Measurements from ENCODE around the gene RANBP17. TPM values are rescaled to one million over a fixed set of nuclear protein-coding genes. Genes with fewer than 3 reads are reported as not detected.

RANBP17 gene
- total and polyA plus RNA-seq, 4 donors, result 18.3 to 95.4 (median 31.6) TPM

GRCh38 chr5:171299228-171299627 lies 437.4 kb downstream of the RANBP17 start:
- whole genome bisulfite sequencing (ENCODE audit: insufficient coverage), result 77% methylated on average over 3 of the region's 4 CpGs
- no peaks in the 10 kb centered on the region for H3K4me1 ChIP-seq (ENCODE audit: control insufficient read depth, insufficient read depth, low read length)
- DNase-seq (ENCODE audit: low read depth in 4 of 6, low spot score in 6 of 6), result no peak
- no peak overlapping the region for H3K4me3 ChIP-seq (ENCODE audit: low read depth, low read length)
- H3K27me3 ChIP-seq (ENCODE audit: control insufficient read depth, insufficient read depth, low read length), result peaks cover 4% of the 10 kb centered on the region
- H3K36me3 ChIP-seq (ENCODE audit: control insufficient read depth, insufficient read depth, low read length), result peaks cover under 1% of the 10 kb centered on the region
- no peaks in the 10 kb centered on the region for H3K9me3 ChIP-seq (ENCODE audit: control insufficient read depth, insufficient read depth, low read length)
- H3K27ac ChIP-seq (ENCODE audit: low read depth, low read length), result no peak overlapping the region

- no peak overlapping the region for H3K27ac ChIP-seq (ENCODE audit: low read depth, low read length)
- DNase-seq (ENCODE audit: low read depth in 4 of 6, low spot score in 6 of 6), result no peak
- H3K36me3 ChIP-seq (ENCODE audit: control insufficient read depth, insufficient read depth, low read length), result no peaks in the 10 kb centered on the region
- no peak overlapping the region for H3K4me3 ChIP-seq (ENCODE audit: low read depth, low read length)
- 100% methylated on average over 1 of the region's 2 CpGs for WGBS (ENCODE audit: insufficient coverage)
- no peaks in the 10 kb centered on the region for H3K4me1 ChIP-seq (ENCODE audit: control insufficient read depth, insufficient read depth, low read length)
- H3K9me3 ChIP-seq (ENCODE audit: control insufficient read depth, insufficient read depth, low read length), result no peaks in the 10 kb centered on the region
- peaks cover 10% of the 10 kb centered on the region for H3K27me3 ChIP-seq (ENCODE audit: control insufficient read depth, insufficient read depth, low read length)
Measured at GRCh38 chr5:171299851-171300250, 438.0 kb downstream of the RANBP17 start.

- WGBS (ENCODE audit: insufficient coverage), result 90% methylated on average over 7 of the region's 7 CpGs
- Histone ChIP-seq H3K27ac (ENCODE audit: low read depth, low read length) (no peak overlapping the region), H3K27me3 (ENCODE audit: control insufficient read depth, insufficient read depth, low read length) (peaks cover 15% of the 10 kb centered on the region), H3K4me1 (ENCODE audit: control insufficient read depth, insufficient read depth, low read length) (no peaks in the 10 kb centered on the region), H3K4me3 (ENCODE audit: low read depth, low read length) (no peak overlapping the region), H3K9me3 (ENCODE audit: control insufficient read depth, insufficient read depth, low read length) (no peaks in the 10 kb centered on the region), H3K36me3 (ENCODE audit: control insufficient read depth, insufficient read depth, low read length) (no peaks in the 10 kb centered on the region)
- no peak for DNase-seq (ENCODE audit: low read depth in 4 of 6, low spot score in 6 of 6)
Measured at GRCh38 chr5:171300358-171300757, 438.5 kb downstream of the RANBP17 start.

- peaks cover 28% of the 10 kb centered on the region for H3K4me1 ChIP-seq (ENCODE audit: control insufficient read depth, insufficient read depth, low read length)
- H3K4me3 ChIP-seq (ENCODE audit: low read depth, low read length), result no peak overlapping the region
- H3K27ac ChIP-seq (ENCODE audit: low read depth, low read length), result no peak overlapping the region
- WGBS (ENCODE audit: insufficient coverage), result no CpG with 5 or more reads among the region's 6 CpGs
- H3K36me3 ChIP-seq (ENCODE audit: control insufficient read depth, insufficient read depth, low read length), result no peaks in the 10 kb centered on the region
- H3K27me3 ChIP-seq (ENCODE audit: control insufficient read depth, insufficient read depth, low read length), result peaks cover 73% of the 10 kb centered on the region
- H3K9me3 ChIP-seq (ENCODE audit: control insufficient read depth, insufficient read depth, low read length), result no peaks in the 10 kb centered on the region
- peak in 2 of 6 donors; percentile 36 to 74 for DNase-seq (ENCODE audit: low read depth in 4 of 6, low spot score in 6 of 6)
Measured at GRCh38 chr5:171306166-171306565, 444.3 kb downstream of the RANBP17 start.

- Histone ChIP-seq H3K9me3 (ENCODE audit: control insufficient read depth, insufficient read depth, low read length) (no peaks in the 10 kb centered on the region), H3K27ac (ENCODE audit: low read depth, low read length) (no peak overlapping the region), H3K36me3 (ENCODE audit: control insufficient read depth, insufficient read depth, low read length) (no peaks in the 10 kb centered on the region), H3K4me3 (ENCODE audit: low read depth, low read length) (no peak overlapping the region), H3K4me1 (ENCODE audit: control insufficient read depth, insufficient read depth, low read length) (peaks cover 35% of the 10 kb centered on the region), H3K27me3 (ENCODE audit: control insufficient read depth, insufficient read depth, low read length) (peaks cover 78% of the 10 kb centered on the region)
- WGBS (ENCODE audit: insufficient coverage), result 9% methylated on average over 5 of the region's 10 CpGs
- DNase-seq (ENCODE audit: low read depth in 4 of 6, low spot score in 6 of 6), result peak in 2 of 6 donors; percentile 19 to 65
Measured at GRCh38 chr5:171306781-171307591, 445.2 kb downstream of the RANBP17 start.

GRCh38 chr5:171307789-171308452 lies 446.1 kb downstream of the RANBP17 start:
- Histone ChIP-seq H3K36me3 (ENCODE audit: control insufficient read depth, insufficient read depth, low read length) (peaks cover 7% of the 10 kb centered on the region), H3K27ac (ENCODE audit: low read depth, low read length) (no peak overlapping the region), H3K9me3 (ENCODE audit: control insufficient read depth, insufficient read depth, low read length) (no peaks in the 10 kb centered on the region), H3K4me3 (ENCODE audit: low read depth, low read length) (no peak overlapping the region), H3K4me1 (ENCODE audit: control insufficient read depth, insufficient read depth, low read length) (peaks cover 43% of the 10 kb centered on the region), H3K27me3 (ENCODE audit: control insufficient read depth, insufficient read depth, low read length) (peaks cover 87% of the 10 kb centered on the region)
- peak in 2 of 6 donors; percentile 51 to 61 for DNase-seq (ENCODE audit: low read depth in 4 of 6, low spot score in 6 of 6)
- WGBS (ENCODE audit: insufficient coverage), result 10% methylated on average over 40 of the region's 42 CpGs

GRCh38 chr5:171308453-171309275 lies 446.8 kb downstream of the RANBP17 start, which contains the start of gene TLX3:
Gene TLX3 (plus strand): TSS chr5:171309248. CDS start chr5:171309366, 118 bp downstream.
- peaks cover 95% of the 10 kb centered on the region for H3K27me3 ChIP-seq (ENCODE audit: control insufficient read depth, insufficient read depth, low read length)
- peaks cover 11% of the 10 kb centered on the region for H3K36me3 ChIP-seq (ENCODE audit: control insufficient read depth, insufficient read depth, low read length)
- no peak within 1 kb of the TSS for H3K27ac ChIP-seq (ENCODE audit: low read depth, low read length)
- WGBS (ENCODE audit: insufficient coverage), result under 1% methylated on average over 67 of the region's 73 CpGs
- H3K4me1 ChIP-seq (ENCODE audit: control insufficient read depth, insufficient read depth, low read length), result peaks cover 48% of the 10 kb centered on the region
- peak in 4 of 6 donors; percentile 54 to 97 (median 72) for DNase-seq (ENCODE audit: low read depth in 4 of 6, low spot score in 6 of 6)
- peak within 1 kb of the TSS; percentile 5 for H3K4me3 ChIP-seq (ENCODE audit: low read depth, low read length)
- H3K9me3 ChIP-seq (ENCODE audit: control insufficient read depth, insufficient read depth, low read length), result no peaks in the 10 kb centered on the region

- Histone ChIP-seq H3K27me3 (ENCODE audit: control insufficient read depth, insufficient read depth, low read length) (peaks cover 97% of the 10 kb centered on the region), H3K9me3 (ENCODE audit: control insufficient read depth, insufficient read depth, low read length) (no peaks in the 10 kb centered on the region), H3K36me3 (ENCODE audit: control insufficient read depth, insufficient read depth, low read length) (peaks cover 11% of the 10 kb centered on the region), H3K4me3 (ENCODE audit: low read depth, low read length) (peak overlapping the region; percentile 5), H3K27ac (ENCODE audit: low read depth, low read length) (no peak overlapping the region), H3K4me1 (ENCODE audit: control insufficient read depth, insufficient read depth, low read length) (peaks cover 52% of the 10 kb centered on the region)
- under 1% methylated on average over 106 of the region's 106 CpGs for WGBS (ENCODE audit: insufficient coverage)
- peak in 2 of 6 donors; percentile 27 to 42 for DNase-seq (ENCODE audit: low read depth in 4 of 6, low spot score in 6 of 6)
Measured at GRCh38 chr5:171309276-171310211, 447.7 kb downstream of the RANBP17 start.
